GM04504 (cell line): Measurements from ENCODE around the gene PAK3.

ENCODE experiments used
- DNase-seq: peaks from one replicate; pipeline ENCODE4 v3.0.0-alpha.2; 2012; ENCODE audit warnings: low read depth

The PAK3 gene

GRCh38 chrX:111131572-111131971 is 35.6 kb downstream of the PAK3 start:
- no peak for DNase-seq

DNA sequence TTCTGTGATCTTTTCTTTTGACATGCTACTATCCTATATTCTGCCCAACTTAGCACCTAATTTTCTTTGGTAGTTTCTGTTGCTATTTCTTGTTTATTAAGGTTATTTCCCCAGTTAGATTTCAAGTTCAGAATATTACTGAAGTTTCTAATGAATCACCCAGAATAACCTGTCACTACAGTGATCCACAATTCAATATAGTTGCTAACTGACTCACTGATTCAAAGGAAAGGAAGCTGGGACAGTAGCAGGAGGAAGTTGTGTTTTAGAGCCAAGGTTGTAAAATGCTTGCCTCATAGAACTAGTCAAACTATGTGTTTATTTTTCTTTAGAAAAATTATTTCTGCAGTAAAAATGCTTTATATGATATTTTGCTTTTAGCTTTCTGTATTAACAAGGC is 37.4 kb downstream of the PAK3 start:
- DNase-seq = no peak

GRCh38 chrX:111145878-111146277 is 49.9 kb downstream of the PAK3 start:
- DNase-seq = no peak

DNA sequence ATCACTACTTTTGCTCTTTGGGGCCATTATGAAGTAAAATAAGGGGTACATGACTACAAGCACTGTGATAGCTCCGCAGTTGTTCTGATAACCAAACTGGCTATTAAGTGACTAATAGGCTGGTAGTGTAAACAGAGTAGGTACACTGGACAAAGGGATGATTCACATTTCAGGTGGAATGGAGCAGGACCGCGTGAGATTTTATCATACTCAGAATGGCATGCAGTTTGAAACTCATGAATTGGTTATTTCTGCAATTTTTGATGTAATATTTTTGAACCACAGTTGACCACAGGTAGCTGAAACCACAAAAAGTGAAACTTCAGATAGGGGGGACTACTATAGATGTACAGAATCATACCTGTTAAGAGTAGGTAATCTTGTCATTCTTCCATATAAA is 55.8 kb downstream of the PAK3 start:
- no peak for DNase-seq

DNA sequence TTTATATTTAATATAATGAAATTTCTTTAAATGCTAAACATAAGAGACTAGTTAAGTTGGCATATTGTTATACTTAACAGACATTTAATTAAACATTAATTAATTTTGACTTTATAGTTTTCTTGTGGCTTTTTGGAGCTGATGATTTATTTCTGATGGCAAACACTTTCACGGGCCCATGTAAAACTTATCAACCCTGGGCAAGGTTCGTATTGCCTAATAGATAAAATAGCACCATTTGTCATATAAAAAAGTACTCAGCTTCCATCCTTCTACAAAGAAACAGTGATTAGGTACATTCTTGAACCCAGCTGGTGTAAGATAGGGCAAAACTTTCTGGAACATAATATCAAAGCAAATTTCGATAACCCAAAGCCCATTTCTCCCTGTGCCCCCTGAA is 63.2 kb downstream of the PAK3 start:
- DNase-seq = no peak

GRCh38 chrX:111164728-111165127 is 68.7 kb downstream of the PAK3 start:
- DNase-seq = no peak

GRCh38 chrX:111165902-111166301 is 69.9 kb downstream of the PAK3 start:
- no peak for DNase-seq

DNA sequence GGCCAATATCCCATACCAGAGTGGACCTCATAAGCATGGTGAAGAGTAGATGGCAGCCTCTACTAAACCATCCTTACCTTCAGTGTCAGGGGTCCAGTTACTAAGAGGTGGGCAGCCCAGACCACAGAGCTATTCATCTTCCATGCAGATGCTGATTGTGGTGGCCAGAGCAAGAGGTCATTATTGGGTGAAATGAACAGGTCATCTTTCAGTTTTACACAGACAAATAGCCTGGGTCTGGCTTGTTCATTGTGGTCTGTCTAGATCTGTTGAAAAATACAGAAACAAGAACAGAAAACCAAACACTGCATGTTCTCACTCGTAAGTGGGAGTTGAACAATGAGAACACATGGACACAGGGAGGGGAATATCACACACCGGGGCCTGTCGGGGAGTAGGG is 71.3 kb downstream of the PAK3 start:
- DNase-seq = no peak

DNA sequence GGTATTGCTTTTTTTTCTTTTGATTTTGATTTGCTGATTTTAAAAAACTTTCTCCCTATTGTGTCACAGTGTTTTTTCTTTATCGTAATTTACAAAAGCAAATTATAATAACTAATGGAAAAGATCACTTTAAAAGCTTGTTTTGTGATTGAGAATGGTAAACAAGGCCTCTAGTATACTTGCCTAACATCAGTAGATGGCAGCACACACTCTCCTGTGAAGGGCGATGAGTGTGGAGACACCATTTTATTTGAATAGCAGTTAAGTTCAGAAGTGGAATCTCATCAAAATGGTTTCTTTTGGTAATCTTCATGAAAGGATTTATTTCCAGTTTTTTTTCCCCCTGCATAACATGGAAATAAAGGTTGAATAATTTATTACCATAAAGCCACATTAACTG is 72.3 kb downstream of the PAK3 start:
- no peak for DNase-seq

- no peak for DNase-seq
These were observed 73.2 kb downstream of the PAK3 start for GRCh38 chrX:111169141-111169540.

DNA sequence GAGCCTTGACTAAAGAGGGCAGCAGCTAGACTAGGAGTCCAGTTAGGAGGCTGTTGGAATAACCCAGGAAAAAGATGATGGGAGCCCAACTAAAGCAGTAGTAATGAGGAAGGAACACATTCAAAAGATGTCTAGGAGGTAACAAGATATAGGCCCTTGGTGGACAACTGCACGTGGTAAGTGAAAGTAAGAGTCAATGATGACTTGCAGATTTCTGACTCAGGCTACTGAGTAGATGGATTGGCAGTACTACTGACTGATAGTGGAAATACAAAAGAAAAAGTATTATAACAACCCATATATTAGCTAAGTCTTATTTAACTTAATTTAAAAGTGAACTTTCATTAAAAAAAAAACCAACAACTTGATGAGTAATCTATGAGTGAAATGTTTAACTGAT is 74.0 kb downstream of the PAK3 start:
- DNase-seq = no peak

GRCh38 chrX:111180750-111181240 is 84.8 kb downstream of the PAK3 start:
- DNase-seq = no peak

- DNase-seq = no peak
These were observed 86.0 kb downstream of the PAK3 start for GRCh38 chrX:111181951-111182350.

DNA sequence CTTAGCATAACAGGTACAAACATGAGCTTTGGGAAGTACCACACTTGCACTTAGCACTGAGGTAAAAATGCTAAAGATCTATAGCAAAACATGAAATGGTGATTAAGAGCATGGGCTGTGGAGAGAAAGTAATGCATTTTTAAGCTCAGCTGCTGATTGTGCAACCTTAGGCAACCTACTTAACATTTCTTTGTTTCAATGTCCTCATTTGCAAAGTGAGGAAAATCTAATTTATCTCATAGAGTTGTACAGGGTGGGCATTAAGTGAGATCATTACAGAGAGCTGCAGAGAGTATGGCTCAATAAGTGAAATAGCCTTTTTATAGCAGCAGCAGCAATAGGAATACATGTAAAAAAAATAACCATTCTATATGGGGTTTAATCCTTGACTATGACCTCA is 87.0 kb downstream of the PAK3 start:
- no peak for DNase-seq

GRCh38 chrX:111191598-111191997 is 95.6 kb downstream of the PAK3 start:
- no peak for DNase-seq

DNA sequence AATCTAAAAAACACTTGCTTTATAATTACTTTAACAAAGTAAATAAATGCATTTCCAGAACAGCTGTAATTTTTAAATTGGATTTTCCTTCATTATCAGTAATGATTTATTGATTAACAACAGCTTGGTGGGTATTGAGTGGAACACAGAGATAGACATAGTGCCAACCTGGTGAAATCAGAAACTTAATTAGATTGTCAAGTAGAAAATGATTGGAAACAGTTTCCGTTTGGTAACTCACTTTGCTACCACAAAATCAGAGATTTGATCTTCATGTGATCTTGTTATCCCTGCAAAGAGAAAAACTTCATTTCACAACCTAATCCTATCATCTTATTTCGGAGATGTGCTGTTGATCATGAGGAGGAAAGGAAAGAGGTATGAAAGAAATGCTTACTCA is 103.5 kb downstream of the PAK3 start:
- DNase-seq = no peak

GRCh38 chrX:111200327-111200726 is 104.3 kb downstream of the PAK3 start:
- DNase-seq = no peak

- no peak for DNase-seq
These were observed 111.9 kb downstream of the PAK3 start for GRCh38 chrX:111207851-111208250.

GRCh38 chrX:111216293-111216801 is 120.4 kb downstream of the PAK3 start:
- DNase-seq = no peak

- no peak for DNase-seq
These were observed 148.3 kb downstream of the PAK3 start for GRCh38 chrX:111244235-111244750.

DNA sequence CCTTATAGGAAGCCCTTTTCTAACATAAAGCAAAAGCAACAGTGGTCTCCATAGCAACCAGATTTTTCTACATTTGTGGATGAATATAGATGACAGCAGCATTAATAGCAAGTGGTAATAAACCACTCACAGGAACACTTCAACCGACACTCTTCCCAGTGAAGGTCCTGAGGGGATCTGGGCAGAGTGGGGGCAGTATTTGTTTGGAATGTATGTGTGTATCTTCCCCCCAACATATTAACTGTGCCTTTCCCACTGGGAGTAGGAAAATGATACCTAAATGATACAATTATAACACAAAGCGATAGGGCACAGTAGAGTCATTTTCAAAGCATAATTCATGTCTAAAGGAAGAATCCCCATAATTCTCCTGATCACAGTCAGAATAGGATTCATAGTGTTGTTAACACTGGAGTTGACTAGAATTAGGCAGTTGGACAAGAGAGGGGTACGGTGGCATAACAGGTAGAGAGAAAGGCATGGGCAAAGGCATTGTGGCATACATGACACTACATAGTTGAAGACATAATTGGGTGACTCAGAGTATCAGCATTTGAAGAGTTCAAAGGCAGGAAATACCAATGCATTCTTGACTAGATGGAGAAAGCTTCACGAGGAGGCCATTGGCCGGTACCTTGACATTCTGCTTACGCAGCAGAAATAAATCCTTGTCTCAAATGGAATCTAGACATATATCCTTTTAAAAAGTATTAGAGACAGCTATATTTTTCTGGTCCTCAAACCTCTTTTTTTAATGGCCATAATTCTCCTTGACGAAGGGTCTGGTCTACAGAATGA is 159.1 kb downstream of the PAK3 start:
- no peak for DNase-seq

GRCh38 chrX:111257733-111258132 is 161.7 kb downstream of the PAK3 start:
- DNase-seq = no peak

- DNase-seq = no peak
These were observed 163.6 kb downstream of the PAK3 start for GRCh38 chrX:111259559-111259958.

GRCh38 chrX:111260451-111260850 is 164.5 kb downstream of the PAK3 start:
- DNase-seq = no peak
